H1 (cell line): Measurements from ENCODE around the gene ADSS2. TPM values are rescaled to one million over a fixed set of nuclear protein-coding genes. Genes with fewer than 3 reads are reported as not detected.
A peak's percentile ranks its signal among the peaks of the same experiment; 100 is the strongest.

Source experiments
- BACH1 ChIP-seq: IDR thresholded peaks from 2 replicates; pipeline ENCODE4 v1.6.1; 2012; ENCODE audit warnings: low read length, improper control_type of control experiment
- CHD1 ChIP-seq: IDR thresholded peaks from 2 replicates; pipeline ENCODE4 v1.6.1; 2012; ENCODE audit warnings: low read depth, low read length, improper control_type of control experiment
- CHD7 ChIP-seq: fragments of 300-600 bp; sonication (generic); IDR thresholded peaks from 2 replicates; pipeline ENCODE4 v1.7.1; 2012; ENCODE audit warnings: low read length, moderate library complexity, mild to moderate bottlenecking, inconsistent platforms; ENCODE audit not compliant: insufficient replicate concordance
- EP300 ChIP-seq, 2 experiments: IDR thresholded peaks; 1 replicate in 1 of 2; 2 replicates in 1 of 2; pipeline ENCODE4 v1.6.1; 2011 to 2012; ENCODE audit warnings: low read depth in 2 of 2, low read length in 2 of 2, mild to moderate bottlenecking in 2 of 2, borderline replicate concordance in 1 of 2, inconsistent platforms in 1 of 2, moderate library complexity in 1 of 2
- FOSL1 ChIP-seq: IDR thresholded peaks from 2 replicates; pipeline ENCODE4 v1.6.1; 2011; ENCODE audit warnings: mild to moderate bottlenecking, low read depth, low read length, moderate library complexity; ENCODE audit not compliant: insufficient read depth
- GABPA ChIP-seq: IDR thresholded peaks from 2 replicates; pipeline ENCODE4 v1.6.1; 2011; ENCODE audit warnings: mild to moderate bottlenecking, low read length, moderate library complexity, borderline replicate concordance; ENCODE audit not compliant: insufficient read depth
- RXRA ChIP-seq: IDR thresholded peaks from 2 replicates; pipeline ENCODE4 v1.6.1; 2011; ENCODE audit warnings: low read depth, mild to moderate bottlenecking, low read length, moderate library complexity; ENCODE audit not compliant: insufficient read depth
- TBP ChIP-seq: IDR thresholded peaks from 2 replicates; pipeline ENCODE4 v1.6.1; 2011; ENCODE audit warnings: low read depth, low read length, improper control_type of control experiment
- TEAD4 ChIP-seq: IDR thresholded peaks from 2 replicates; pipeline ENCODE4 v1.6.1; 2012; ENCODE audit warnings: low read depth, low read length, inconsistent platforms, mixed read lengths
- polyA plus RNA-seq, 7 experiments: library from polyadenylated mRNA; depleted of rRNA in 3 of 7; stranded (reverse) in 5 of 7; unstranded in 2 of 7; fragments of >200 nt in 5 of 7; fragments of 200-250 nt in 2 of 7; gene quantifications; 1 replicate in 5 of 7; 2 replicates in 1 of 7; 4 replicates in 1 of 7; pipeline versions ENCODE4 v1.2.1 to v1.2.3, GENCODE V29; 2011 to 2013; ENCODE audit warnings: missing spikeins in 2 of 7, mixed read lengths in 2 of 7
- total RNA-seq: library from RNA; stranded (reverse); fragmentation: NEBNext Ultra II Directional; extraction: Animal tissue kit (Norgen Biotek cat#: 25700); gene quantifications from 2 replicates; pipeline ENCODE4 v1.2.1, GENCODE V29; 2021

ADSS2 gene
- total and polyA plus RNA-seq, 2 of the 8 experiments (the other 6 are each of a cell fraction or from before 2014, with no cell fraction given): 29.8 to 108 TPM

- TF ChIP-seq CHD1 (no peak), GABPA (peak; percentile 58; the same call in 1 of the 2 replicates), FOSL1 (no peak), EP300 (IDR thresholded peaks at IDR 0.05; ENCODE audit: borderline replicate concordance in 1 of 2, low read depth in 2 of 2, low read length in 2 of 2) (0 out of 3 replicates have a peak, but pooled peaks of 1 of the 2 experiments have one; percentile 13), TBP (peak; percentile 65), TEAD4 (peak; percentile 31; the same call in 1 of the 2 replicates), CHD7 (no peak), BACH1 (peak; percentile 78), RXRA (no peak)
These were observed 9.7 kb upstream of the ADSS2 start, which contains the start of gene CATSPERE (continued) for GRCh38 chr1:244461245-244462071.
